Astrocyte of the spinal cord (primary cell): ENCODE data around the gene CCDC12.

Experiments
- DNase-seq: peaks from one replicate; pipeline ENCODE4 v3.0.0; 2011; ENCODE audit warnings: low read depth, low spot score
- H3K4me3 ChIP-seq: 2 replicates; pipeline ENCODE4 v1.5.1; 2011; ENCODE audit warnings: low read depth, mild to moderate bottlenecking, low read length, moderate library complexity
- in situ Hi-C: cut with HindIII; loops from 2 replicates; pipeline ENCODE4 v1.10.0; 2017; ENCODE audit warnings: low sequenced_read_pairs
- TF ChIP-seq, protein P1 (sequence below): IDR thresholded peaks from 2 replicates; pipeline ENCODE4 v1.5.1; 2012; ENCODE audit warnings: low read depth, mild to moderate bottlenecking, low read length, inconsistent platforms

Gene CCDC12

DNA sequence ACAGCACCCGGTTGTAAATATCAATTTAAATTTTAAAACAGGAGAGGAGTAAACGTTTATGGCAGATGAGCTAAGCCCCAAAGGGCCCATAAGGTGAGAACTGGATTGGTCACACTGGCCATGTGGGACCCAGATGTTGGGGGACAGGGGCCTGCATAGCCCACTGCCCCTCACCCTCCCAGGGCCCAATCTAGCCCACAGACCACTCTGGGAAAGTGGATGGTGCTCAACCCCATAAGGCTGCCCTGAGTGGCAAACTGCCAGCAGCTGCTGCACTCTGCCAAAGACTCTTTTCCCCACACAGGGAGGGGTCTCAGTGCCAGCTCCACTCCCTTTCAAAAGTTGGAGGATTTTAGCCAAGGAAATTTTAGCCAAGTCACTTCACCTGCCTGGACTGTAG lies 42.5 kb downstream of the CCDC12 start:
- no peak for DNase-seq
- TF ChIP-seq, protein P1, sequence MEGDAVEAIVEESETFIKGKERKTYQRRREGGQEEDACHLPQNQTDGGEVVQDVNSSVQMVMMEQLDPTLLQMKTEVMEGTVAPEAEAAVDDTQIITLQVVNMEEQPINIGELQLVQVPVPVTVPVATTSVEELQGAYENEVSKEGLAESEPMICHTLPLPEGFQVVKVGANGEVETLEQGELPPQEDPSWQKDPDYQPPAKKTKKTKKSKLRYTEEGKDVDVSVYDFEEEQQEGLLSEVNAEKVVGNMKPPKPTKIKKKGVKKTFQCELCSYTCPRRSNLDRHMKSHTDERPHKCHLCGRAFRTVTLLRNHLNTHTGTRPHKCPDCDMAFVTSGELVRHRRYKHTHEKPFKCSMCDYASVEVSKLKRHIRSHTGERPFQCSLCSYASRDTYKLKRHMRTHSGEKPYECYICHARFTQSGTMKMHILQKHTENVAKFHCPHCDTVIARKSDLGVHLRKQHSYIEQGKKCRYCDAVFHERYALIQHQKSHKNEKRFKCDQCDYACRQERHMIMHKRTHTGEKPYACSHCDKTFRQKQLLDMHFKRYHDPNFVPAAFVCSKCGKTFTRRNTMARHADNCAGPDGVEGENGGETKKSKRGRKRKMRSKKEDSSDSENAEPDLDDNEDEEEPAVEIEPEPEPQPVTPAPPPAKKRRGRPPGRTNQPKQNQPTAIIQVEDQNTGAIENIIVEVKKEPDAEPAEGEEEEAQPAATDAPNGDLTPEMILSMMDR, result no peak
- H3K4me3 ChIP-seq, result no peak overlapping the region
- in situ Hi-C loops, result no loop called here

DNA sequence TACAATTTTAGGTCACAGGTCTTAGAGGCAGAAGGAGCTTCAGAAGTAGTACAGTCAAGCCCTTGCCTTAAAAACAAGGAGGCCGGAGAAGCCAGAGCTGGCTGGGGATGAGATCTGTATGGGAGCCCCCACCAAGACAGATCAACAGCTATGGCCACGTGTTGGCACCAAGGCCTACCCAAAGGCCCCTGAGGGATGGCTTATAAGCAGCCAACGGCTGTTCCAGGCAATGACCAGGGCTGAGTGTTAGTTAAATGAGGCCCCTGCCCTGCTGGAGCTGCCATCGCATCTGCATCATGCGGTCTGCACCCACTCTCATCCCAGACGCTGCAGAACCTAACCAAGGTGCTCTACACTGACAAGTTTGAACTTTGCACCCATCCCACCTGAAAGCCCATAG lies 43.3 kb downstream of the CCDC12 start:
- H3K4me3 ChIP-seq, result no peak overlapping the region
- in situ Hi-C loops, result no loop called here
- DNase-seq, result no peak
- TF ChIP-seq, protein P1, result no peak

DNA sequence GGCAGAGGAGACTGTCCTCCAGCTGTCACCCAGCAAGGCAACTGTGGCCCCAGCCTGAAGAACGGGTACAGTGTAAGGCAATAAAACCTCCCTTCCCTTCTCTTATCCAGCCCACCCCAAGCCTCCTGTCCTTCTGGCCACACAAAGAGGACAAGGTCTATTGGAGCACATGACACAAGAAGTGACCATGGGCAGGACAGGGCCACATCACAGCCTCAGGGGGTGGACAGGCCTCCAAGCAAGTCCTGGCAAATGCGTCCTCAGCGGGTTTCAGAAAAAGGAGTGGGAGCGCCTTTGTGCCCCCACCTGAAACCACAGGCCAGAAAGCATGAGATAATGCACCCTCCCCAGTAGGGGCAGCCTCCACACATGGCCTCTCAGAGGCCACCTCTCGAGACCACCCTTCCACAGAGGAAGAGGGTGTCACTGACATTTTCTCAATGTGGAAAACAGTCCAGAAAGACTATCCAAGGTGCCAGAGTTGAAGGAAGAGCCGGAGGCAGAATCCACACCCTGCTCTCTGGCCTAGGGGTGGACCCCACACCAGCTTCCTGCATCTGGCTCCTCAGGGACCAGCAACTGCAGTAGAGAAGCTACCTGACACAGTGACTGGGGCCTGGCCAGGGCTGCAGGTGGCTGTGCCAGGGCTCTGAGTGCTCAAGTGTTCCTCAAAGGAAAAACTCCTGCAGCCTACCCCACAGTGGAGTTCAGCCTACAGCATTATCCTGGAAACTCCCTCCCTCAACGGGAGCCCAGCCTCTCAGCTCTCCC lies 43.9 kb downstream of the CCDC12 start:
- in situ Hi-C loops, result no loop called here
- no peak for DNase-seq
- H3K4me3 ChIP-seq, result no peak overlapping the region
- TF ChIP-seq, protein P1, result no peak

DNA sequence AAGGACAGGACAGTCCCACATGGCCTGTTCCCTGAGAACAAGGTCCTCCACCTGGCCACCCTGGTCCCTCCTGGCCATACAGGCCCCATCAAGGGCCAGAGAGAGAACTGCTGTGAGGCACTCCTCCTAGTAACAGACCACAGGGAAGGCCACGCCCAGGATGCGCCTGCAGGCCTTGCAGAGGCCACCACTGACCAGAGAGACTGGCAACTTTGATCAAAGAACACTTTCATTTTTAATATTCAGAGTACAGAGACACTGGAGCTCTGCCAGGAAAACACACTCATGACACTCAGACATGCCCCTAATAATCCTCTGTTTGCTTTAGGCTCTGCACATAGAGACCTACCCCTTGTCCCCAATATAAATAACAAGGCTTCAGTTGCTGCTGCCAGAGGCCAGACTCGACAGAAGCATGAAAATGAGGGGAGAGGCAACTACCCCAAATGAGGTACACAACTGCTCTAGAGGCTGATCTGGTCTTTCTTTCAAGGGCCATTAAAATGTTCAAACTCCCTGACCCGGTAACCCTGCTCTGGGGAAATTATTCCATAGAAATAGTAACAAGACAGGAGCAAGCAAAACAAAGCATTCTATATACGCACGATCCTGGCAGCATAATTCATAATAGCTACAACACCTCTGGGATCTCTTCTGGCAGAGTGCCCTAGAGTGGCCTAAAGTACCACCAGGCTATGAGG lies 44.8 kb downstream of the CCDC12 start:
- DNase-seq, result peak; percentile 30
- in situ Hi-C loops, result no loop called here
- H3K4me3 ChIP-seq, result no peak overlapping the region
- TF ChIP-seq, protein P1, result no peak

DNA sequence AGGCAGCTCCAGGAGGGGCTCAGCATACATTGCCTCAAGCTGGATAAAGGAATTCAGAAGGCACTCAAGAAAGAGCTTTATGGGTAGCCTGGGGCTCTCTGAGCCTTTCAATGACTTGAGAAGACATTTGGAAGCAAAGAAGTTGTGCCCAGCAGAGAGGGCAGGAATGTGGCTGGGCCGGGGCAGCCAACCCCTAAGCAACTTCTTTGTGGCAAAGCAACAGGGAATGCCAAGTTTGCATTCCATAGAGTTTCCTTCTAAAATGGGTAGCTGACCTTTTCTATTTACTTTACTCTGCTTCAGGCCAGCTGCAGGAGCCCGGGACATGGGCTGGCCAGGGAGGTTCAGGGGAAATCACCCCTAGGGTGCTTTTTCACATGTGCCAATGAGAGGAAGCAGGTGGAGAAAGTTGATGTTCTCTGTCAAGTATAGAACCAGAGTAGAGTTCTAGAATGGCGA lies 45.6 kb downstream of the CCDC12 start:
- in situ Hi-C loops, result no loop called here
- no peak overlapping the region for H3K4me3 ChIP-seq
- TF ChIP-seq, protein P1, result no peak
- no peak for DNase-seq

DNA sequence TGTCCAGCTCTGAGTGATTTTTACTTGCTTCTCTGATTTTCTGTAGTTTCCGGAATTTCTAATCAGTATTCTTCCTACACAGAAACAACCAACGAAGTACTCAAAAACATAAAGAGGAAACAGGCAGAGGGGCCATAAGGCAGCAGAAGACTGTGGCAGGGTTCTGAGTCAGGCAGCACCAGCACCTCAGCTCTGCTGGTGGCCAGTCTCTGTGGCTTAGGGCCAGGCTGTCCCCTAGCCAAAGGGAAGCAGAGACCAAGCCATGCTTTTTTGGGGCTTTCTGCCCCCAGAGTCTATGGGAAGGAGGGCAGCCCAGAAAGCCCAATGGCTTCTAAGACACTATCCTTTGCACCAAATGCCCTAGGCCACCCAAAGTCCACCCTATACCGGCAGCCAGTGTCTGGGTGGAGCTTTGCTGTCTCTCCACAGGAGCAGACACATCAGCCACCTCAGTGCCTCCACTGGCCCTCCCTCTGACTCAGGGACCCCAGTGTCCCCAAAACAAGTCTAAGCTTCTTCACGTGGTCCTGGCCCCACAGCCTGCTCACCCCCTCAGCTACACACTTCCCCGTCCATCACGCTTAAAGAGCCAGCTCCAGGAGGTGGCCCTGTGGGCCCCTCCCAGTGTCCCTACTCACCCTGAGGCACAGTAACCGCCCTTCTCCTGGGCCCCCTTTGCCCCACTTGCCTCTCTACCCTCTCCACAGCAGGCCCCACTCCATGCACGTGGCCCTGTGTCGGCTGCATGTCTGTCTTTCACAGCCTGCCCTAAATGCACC lies 46.2 kb downstream of the CCDC12 start:
- H3K4me3 ChIP-seq, result no peak overlapping the region
- TF ChIP-seq, protein P1, result no peak
- in situ Hi-C loops, result no loop called here
- DNase-seq, result peak; percentile 10
